BJ (cell line): ENCODE results near the gene CHRNA4. TPM values are rescaled to one million over a fixed set of nuclear protein-coding genes. Genes with fewer than 3 reads are reported as not detected.

Experiments
- CTCF ChIA-PET: fragments of 350-600 bp; formaldehyde crosslinking; extraction: SDS; loops from one replicate; lab custom pipeline; 2021; ENCODE audit warnings: antibody characterized with exemption, inconsistent platforms; lab: Yijun Ruan, JAX
- POLR2A ChIA-PET: fragments of 300-600 bp; sonication (Branson Sonifier 250); formaldehyde crosslinking; extraction: SDS; loops from one replicate; lab custom pipeline; 2021; ENCODE audit warnings: antibody characterized with exemption; lab: Charles Lee
- DNase-seq: peaks from one replicate; pipeline ENCODE4 v3.0.0-alpha.2; 2011; ENCODE audit warnings: low read depth
- H3K27me3 ChIP-seq: 2 replicates; pipeline ENCODE4 v1.6.0; 2011; ENCODE audit warnings: low read length; ENCODE audit not compliant: control insufficient read depth, insufficient read depth
- H3K36me3 ChIP-seq: 2 replicates; pipeline ENCODE4 v1.5.1; 2011; ENCODE audit warnings: low read length; ENCODE audit not compliant: control insufficient read depth, insufficient read depth
- H3K4me3 ChIP-seq: 2 replicates; pipeline ENCODE4 v1.5.1; 2011; ENCODE audit warnings: low read depth, mild to moderate bottlenecking, control low read depth, low read length
- CTCF ChIP-seq: IDR thresholded peaks from 2 replicates; pipeline ENCODE4 v1.5.1; 2011; ENCODE audit warnings: low read depth, mild to moderate bottlenecking, control low read depth, inconsistent platforms, low read length, moderate library complexity; ENCODE audit not compliant: insufficient read depth
- polyA plus RNA-seq: library from polyadenylated mRNA; depleted of rRNA; stranded (reverse); fragments of >200 nt; gene quantifications from 2 replicates; pipeline ENCODE4 v1.2.3, GENCODE V29; 2011

The CHRNA4 gene
- polyA plus RNA-seq, 1 experiment: not detected

DNA sequence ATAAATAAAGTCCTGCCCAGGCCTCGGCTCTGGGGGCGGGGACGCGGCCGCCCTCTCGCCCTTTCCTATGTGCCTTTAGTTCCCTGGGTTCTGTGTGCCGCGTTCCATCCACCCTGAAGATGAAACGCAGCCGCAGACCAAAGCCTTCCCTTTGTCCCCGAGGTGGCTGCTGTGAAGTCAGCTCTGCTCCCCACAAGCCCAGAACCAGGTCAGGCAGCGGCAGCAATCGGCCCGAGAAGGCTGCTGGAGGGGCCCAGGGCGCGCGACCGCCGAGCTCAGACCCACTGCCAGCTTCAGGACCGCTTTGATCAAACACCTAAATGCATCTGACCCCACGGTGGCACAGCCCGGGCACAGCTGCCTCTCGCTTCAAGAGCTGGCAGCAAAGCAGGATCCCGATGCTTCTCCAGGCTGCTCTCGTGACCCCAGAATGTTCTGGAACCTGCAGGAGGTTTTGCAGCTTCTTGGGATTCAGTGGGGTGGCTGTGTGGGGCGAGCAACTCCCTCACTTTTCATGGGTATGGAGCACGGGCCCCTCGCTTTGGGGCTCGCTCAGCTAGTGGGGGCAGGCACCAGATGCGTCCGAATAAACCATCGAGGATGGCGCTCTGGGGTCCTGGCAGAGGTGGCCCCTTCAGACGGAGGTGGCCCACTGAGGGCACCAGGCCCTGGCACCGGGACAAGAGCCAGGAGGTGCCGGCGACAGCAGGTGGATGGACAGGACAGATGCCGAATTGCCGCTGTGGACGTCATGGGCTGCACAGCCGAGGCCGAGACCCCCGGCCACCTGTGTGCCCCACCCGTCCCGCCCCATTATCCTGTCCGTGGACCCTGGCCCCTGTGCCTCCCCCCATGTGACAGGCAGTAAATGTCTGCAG, 13.0 kb downstream of the CHRNA4 start:
- DNase-seq: no peak
- TF ChIP-seq CTCF: no peak
- H3K27me3 ChIP-seq: peaks cover 8% of the 10 kb centered on the region
- no peaks in the 10 kb centered on the region for H3K36me3 ChIP-seq
- ChIA-PET CTCF (no interaction called here), POLR2A (no interaction called here)
- no peak overlapping the region for H3K4me3 ChIP-seq

DNA sequence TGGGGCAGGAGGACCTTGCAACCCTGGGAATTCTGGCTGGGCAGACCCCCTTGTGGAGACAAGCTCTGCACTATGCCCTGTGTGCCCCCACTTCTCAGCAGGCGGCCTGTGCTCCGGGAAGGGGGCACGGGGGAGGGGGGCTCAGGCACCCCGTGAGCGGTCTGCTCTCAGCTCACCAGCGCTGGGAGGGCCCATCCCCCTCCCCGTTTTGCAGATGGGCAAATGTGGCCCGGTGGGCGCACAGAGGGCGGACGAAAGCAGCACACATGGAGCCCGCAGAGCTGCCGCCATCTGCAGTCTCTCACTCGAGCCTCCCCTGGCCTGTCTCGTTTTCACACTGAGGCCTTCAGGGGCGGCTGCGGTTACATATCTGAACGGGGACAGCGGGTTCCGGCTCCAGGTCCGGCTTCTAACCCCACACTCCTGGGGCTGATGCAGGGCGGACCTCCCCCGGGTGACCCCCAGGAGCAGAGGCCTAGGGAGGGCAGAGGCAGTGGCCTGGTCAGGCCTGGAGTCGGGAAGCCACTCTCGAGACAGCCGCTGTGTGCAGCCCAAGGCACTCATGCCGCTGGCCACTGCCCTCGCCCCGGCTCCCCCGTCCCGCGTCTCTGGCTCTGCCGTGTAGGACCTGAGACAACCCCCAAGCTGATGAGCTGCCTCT, 13.9 kb downstream of the CHRNA4 start:
- POLR2A ChIA-PET: no interaction called here
- DNase-seq: no peak
- Histone ChIP-seq H3K27me3 (peaks cover 12% of the 10 kb centered on the region), H3K36me3 (no peaks in the 10 kb centered on the region), H3K4me3 (no peak overlapping the region)
- CTCF ChIA-PET: no interaction called here
- TF ChIP-seq CTCF: no peak

DNA sequence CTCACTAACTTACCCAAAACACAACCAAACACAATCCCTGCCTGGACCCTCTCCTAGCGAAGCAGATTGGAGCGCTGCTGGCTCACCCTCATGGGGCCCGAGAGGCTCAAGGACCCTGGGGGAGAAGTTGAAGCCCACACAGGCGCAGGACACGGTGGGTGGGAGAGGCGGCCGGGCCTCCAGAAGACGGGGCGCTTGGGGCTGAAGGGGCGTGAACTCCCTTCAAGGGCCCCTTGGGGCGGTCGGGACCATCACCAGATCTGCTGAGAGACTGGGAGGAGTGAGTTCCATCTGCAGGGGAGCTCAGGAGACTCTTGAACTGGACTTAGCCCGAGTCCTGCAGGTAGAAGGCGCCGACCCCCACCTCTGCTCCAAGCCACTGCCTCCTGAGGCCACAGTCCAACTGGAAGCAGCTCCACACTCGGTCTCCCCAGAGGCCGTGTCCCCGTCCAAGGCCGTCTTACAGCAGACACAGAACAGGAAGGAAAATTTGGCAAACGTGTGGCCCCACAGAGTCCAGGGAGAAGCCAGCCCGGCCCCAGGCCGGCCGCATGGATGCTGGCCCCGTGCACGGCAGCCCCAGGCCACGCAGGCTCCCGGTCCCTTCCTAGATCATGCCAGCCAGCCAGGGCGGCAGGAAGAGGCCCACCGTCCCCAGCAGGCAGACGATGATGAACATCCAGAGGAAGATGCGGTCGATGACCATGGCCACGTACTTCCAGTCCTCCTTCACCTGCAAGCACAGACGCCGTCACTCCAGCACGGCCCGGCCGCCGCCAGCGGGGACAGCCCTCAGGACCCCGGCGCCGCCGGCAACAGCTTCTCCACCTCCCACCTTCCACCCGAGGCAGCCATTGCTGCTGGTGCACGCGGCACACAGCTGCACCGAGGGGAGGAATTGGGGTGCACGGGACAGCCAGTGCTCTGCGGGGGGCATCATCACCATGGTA, 14.7 kb downstream of the CHRNA4 start:
- CTCF ChIA-PET: interaction anchor here (1.9 kb wide), 1 partner anchor 37 kb away, joined by 4 read pairs; no protein-coding TSS in a partner anchor
- POLR2A ChIA-PET: no interaction called here
- H3K27me3 ChIP-seq: peaks cover 12% of the 10 kb centered on the region
- no peak for DNase-seq
- no peak for TF ChIP-seq CTCF
- no peak overlapping the region for H3K4me3 ChIP-seq
- no peaks in the 10 kb centered on the region for H3K36me3 ChIP-seq

- ChIA-PET CTCF (interaction anchor here (1.9 kb wide), 1 partner anchor 36 kb away, joined by 4 read pairs; no protein-coding TSS in a partner anchor), POLR2A (no interaction called here)
- TF ChIP-seq CTCF: no peak
- no peak for DNase-seq
- Histone ChIP-seq H3K36me3 (no peaks in the 10 kb centered on the region), H3K27me3 (peaks cover 12% of the 10 kb centered on the region), H3K4me3 (no peak overlapping the region)
Measured at GRCh38 chr20:63345328-63346100, 15.6 kb downstream of the CHRNA4 start.
